Endothelial cell of umbilical vein (primary cell): ENCODE data around the gene BUB1B. TPM values are rescaled to one million over a fixed set of nuclear protein-coding genes. Genes with fewer than 3 reads are reported as not detected.

Experiments used
- BruUV-seq: library from RNA; stranded (reverse); fragments of 400-500 nt; replicated peaks from 2 replicates; lab custom pipeline; 2021; lab: Mats Ljungman, UMichigan
- CTCF ChIA-PET: fragments of 300-600, 350-600 bp; sonication (Branson Sonifier 250); formaldehyde crosslinking; loops from one replicate; lab custom pipeline; 2021; ENCODE audit warnings: antibody characterized with exemption, inconsistent platforms; lab: Charles Lee
- POLR2A ChIA-PET: fragments of 300-600, 350-600 bp; sonication (Branson Sonifier 250); formaldehyde crosslinking; loops from one replicate; lab custom pipeline; 2021; ENCODE audit warnings: antibody characterized with exemption, inconsistent platforms; lab: Charles Lee
- DNase-seq: peaks from one replicate; pipeline ENCODE4 v3.0.0-alpha.2; 2011; ENCODE audit warnings: low read depth, low spot score
- FAIRE-seq: peaks from 2 replicates; lab custom pipeline; 2011; peaks lifted over from hg19 to GRCh38; lab: Jason Lieb, UNC
- H2AFZ ChIP-seq: 2 replicates; pipeline ENCODE4 v1.6.0; 2012; ENCODE audit warnings: low read depth, low read length, control low read depth, inconsistent platforms
- H3K27ac ChIP-seq: 2 replicates; pipeline ENCODE4 v1.5.1; 2011; ENCODE audit warnings: low read depth, mild to moderate bottlenecking, control low read depth, low read length, moderate library complexity; ENCODE audit not compliant: insufficient read depth
- H3K27me3 ChIP-seq, 2 experiments: 2 replicates each; pipeline versions ENCODE4 v1.6.0 to v1.6.1; 2011; ENCODE audit warnings: low read length in 2 of 2, mixed read lengths in 1 of 2; ENCODE audit not compliant: control insufficient read depth in 2 of 2, insufficient read depth in 2 of 2
- H3K36me3 ChIP-seq, 2 experiments: 2 replicates in 1 of 2; 3 replicates in 1 of 2; pipeline ENCODE4 v1.5.1; 2011; ENCODE audit warnings: low read length in 2 of 2, mild to moderate bottlenecking in 1 of 2, moderate library complexity in 1 of 2; ENCODE audit not compliant: control insufficient read depth in 2 of 2, insufficient read depth in 2 of 2; ENCODE audit errors: extremely low read depth in 1 of 2
- H3K4me1 ChIP-seq: 3 replicates; pipeline ENCODE4 v1.5.1; 2011; ENCODE audit warnings: mild to moderate bottlenecking, low read length; ENCODE audit not compliant: control insufficient read depth, insufficient read depth; ENCODE audit errors: extremely low read depth
- H3K4me2 ChIP-seq: 2 replicates; pipeline ENCODE4 v1.6.1; 2011; ENCODE audit warnings: low read length, control low read depth, mixed read lengths; ENCODE audit not compliant: insufficient read depth
- H3K4me3 ChIP-seq, 3 experiments: fragments of 200-600 bp in 1 of 3; sonication (generic), shearing (Covaris generic) in 1 of 3; replicated peaks in 1 of 3; 2 replicates each; pipeline ENCODE4 v1.5.1; 2011 to 2016; ENCODE audit warnings: control low read depth in 3 of 3, low read length in 3 of 3, mild to moderate bottlenecking in 2 of 3, inconsistent platforms in 1 of 3, low read depth in 1 of 3, moderate library complexity in 1 of 3; ENCODE audit not compliant: insufficient read depth in 1 of 3
- H3K79me2 ChIP-seq: 2 replicates; pipeline ENCODE4 v1.6.0; 2012; ENCODE audit warnings: low read length, inconsistent platforms; ENCODE audit not compliant: control insufficient read depth, insufficient read depth
- H3K9ac ChIP-seq: replicated peaks from 2 replicates; pipeline ENCODE3; 2011; ENCODE audit warnings: low read length, control low read depth; ENCODE audit not compliant: insufficient read depth; ENCODE audit errors: extremely low read depth
- H3K9me1 ChIP-seq: replicated peaks from 3 replicates; pipeline ENCODE4 v1.6.0; 2011; ENCODE audit warnings: mild to moderate bottlenecking, low read length; ENCODE audit not compliant: control insufficient read depth, insufficient read depth; ENCODE audit errors: extremely low read depth
- H3K9me3 ChIP-seq: replicated peaks from 2 replicates; pipeline ENCODE4 v1.5.1; 2012; ENCODE audit warnings: low read length, inconsistent platforms; ENCODE audit not compliant: control insufficient read depth, insufficient read depth
- H4K20me1 ChIP-seq: replicated peaks from 2 replicates; pipeline ENCODE3; 2011; ENCODE audit warnings: mild to moderate bottlenecking, low read length; ENCODE audit not compliant: control insufficient read depth, insufficient read depth; ENCODE audit errors: extremely low read depth
- CTCF ChIP-seq, 2 donors: IDR thresholded peaks; 1 replicate in 1 of 2; 2 replicates in 1 of 2; pipeline ENCODE4 v1.5.1; 2011; ENCODE audit warnings: low read length in 2 of 2, mild to moderate bottlenecking in 2 of 2, moderate library complexity in 2 of 2, control low read depth in 1 of 2, inconsistent platforms in 1 of 2, low read depth in 1 of 2; ENCODE audit not compliant: insufficient read depth in 1 of 2; ENCODE audit errors: extremely low read depth in 1 of 2
- EZH2 ChIP-seq: IDR thresholded peaks from 2 replicates; pipeline ENCODE4 v1.6.1; 2012; ENCODE audit warnings: borderline replicate concordance, low read depth, mild to moderate bottlenecking, moderate library complexity, low read length, inconsistent platforms; ENCODE audit not compliant: severe bottlenecking
- FOS ChIP-seq: IDR thresholded peaks from 2 replicates; pipeline ENCODE4 v1.6.1; 2011; ENCODE audit warnings: mild to moderate bottlenecking, low read length, moderate library complexity, borderline replicate concordance; ENCODE audit not compliant: insufficient read depth
- GATA2 ChIP-seq: IDR thresholded peaks from 2 replicates; pipeline ENCODE4 v1.7.0; 2011; ENCODE audit warnings: low read depth, mild to moderate bottlenecking, moderate library complexity, mixed read lengths, low read length; ENCODE audit not compliant: insufficient read length, insufficient read depth
- JUN ChIP-seq: IDR thresholded peaks from 2 replicates; pipeline ENCODE4 v1.6.1; 2011; ENCODE audit warnings: borderline replicate concordance, low read depth; ENCODE audit not compliant: insufficient read length, insufficient read depth
- MAX ChIP-seq: IDR thresholded peaks from 2 replicates; pipeline ENCODE4 v1.6.1; 2011; ENCODE audit not compliant: insufficient read depth, insufficient read length
- MYC ChIP-seq: IDR thresholded peaks from one replicate; pipeline ENCODE4 v1.6.1; 2011; ENCODE audit warnings: mild to moderate bottlenecking, low read depth, low read length
- POLR2A ChIP-seq: IDR thresholded peaks from 2 replicates; pipeline ENCODE4 v1.6.1; 2012; ENCODE audit warnings: low read depth, mild to moderate bottlenecking, control low read depth, low read length
- POLR2AphosphoS5 ChIP-seq: IDR thresholded peaks from 2 replicates; pipeline ENCODE4 v1.6.1; 2012; ENCODE audit warnings: low read depth, mild to moderate bottlenecking, control low read depth, low read length, moderate library complexity; ENCODE audit not compliant: insufficient read depth
- dilution Hi-C: fragments of 300-500 bp; cut with MboI; formaldehyde crosslinking; loops from one replicate; pipeline ENCODE4 v1.15.0; 2019; ENCODE audit warnings: low sequenced_read_pairs; ENCODE audit not compliant: extremely low pct_ligation_motif_present
- intact Hi-C: fragments of 100-400 bp; cut with micrococcal nuclease; formaldehyde crosslinking; loops from one replicate; pipeline ENCODE4 v1.10.0; 2022
- polyA plus RNA-seq, 4 experiments: library from polyadenylated mRNA; depleted of rRNA in 3 of 4; stranded (reverse) in 3 of 4; unstranded in 1 of 4; fragments of >200 nt; gene quantifications; 2 replicates each; pipeline versions ENCODE4 v1.2.1 to v1.2.3, GENCODE V29; 2011 to 2012; ENCODE audit warnings: missing spikeins in 1 of 4
- total RNA-seq: library from RNA; stranded (reverse); gene quantifications from 2 replicates; pipeline ENCODE4 v1.2.3, GENCODE V29; 2021

Gene BUB1B
- total and polyA plus RNA-seq, 2 donors (not counting 3 experiments of a cell fraction or from before 2014, with no cell fraction given), result 12.2 to 69.8 TPM

- dilution Hi-C loops, result no loop called here
- no peak for FAIRE-seq
- BruUV-seq, result no TSS peak
- Histone ChIP-seq H3K4me3 (no peak overlapping the region), H2AFZ (peak overlapping the region; percentile 84), H4K20me1 (no peaks in the 10 kb centered on the region), H3K36me3 (no peaks in the 10 kb centered on the region), H3K27ac (no peak overlapping the region), H3K27me3 (peaks cover 3 to 7% of the 10 kb centered on the region in 2 experiments), H3K79me2 (peaks cover 41% of the 10 kb centered on the region), H3K9me3 (no peaks in the 10 kb centered on the region), H3K4me2 (no peak overlapping the region), H3K9ac (no peak overlapping the region), H3K9me1 (no peaks in the 10 kb centered on the region), H3K4me1 (peaks cover 15% of the 10 kb centered on the region)
- DNase-seq, result no peak
- no peak for TF ChIP-seq EZH2
- intact Hi-C loops, result no loop called here
- ChIA-PET POLR2A (no interaction called here), CTCF (no interaction called here)
Measured at GRCh38 chr15:40160021-40160420, 848 bp upstream of the BUB1B start.

- no TSS peak for BruUV-seq
- peak overlapping the region; percentile 24 for H3K27ac ChIP-seq
- no peaks in the 10 kb centered on the region for H3K36me3 ChIP-seq
- H3K79me2 ChIP-seq, result peaks cover 51% of the 10 kb centered on the region
- intact Hi-C loops, result loop anchor here (1.0 kb wide), 2 partner anchors 53 to 117 kb away; no protein-coding TSS in a partner anchor
- H3K9ac ChIP-seq, result peak overlapping the region; percentile 68
- DNase-seq (no peak), FAIRE-seq (peak; percentile 12)
- H3K9me3 ChIP-seq, result no peaks in the 10 kb centered on the region
- H3K9me1 ChIP-seq, result no peaks in the 10 kb centered on the region
- no peak for TF ChIP-seq POLR2AphosphoS5
- TF ChIP-seq JUN, result no peak
- TF ChIP-seq MAX, result no peak
- no peak for TF ChIP-seq POLR2A
- TF ChIP-seq GATA2, result no peak
- TF ChIP-seq FOS, result no peak
- TF ChIP-seq CTCF (IDR thresholded peaks at IDR 0.05; ENCODE audit: extremely low read depth in 1 of 2, insufficient read depth in 1 of 2, low read depth in 1 of 2, low read length in 2 of 2), result no peak
- no peak for TF ChIP-seq MYC
- no peak for TF ChIP-seq EZH2
- dilution Hi-C loops, result no loop called here
- peaks cover 0 to 1% of the 10 kb centered on the region in 2 experiments for H3K27me3 ChIP-seq
- POLR2A ChIA-PET, result no interaction called here
- H3K4me2 ChIP-seq, result peak overlapping the region; percentile 93
- H4K20me1 ChIP-seq, result no peaks in the 10 kb centered on the region
- peaks cover 15% of the 10 kb centered on the region for H3K4me1 ChIP-seq
- H3K4me3 ChIP-seq, result peak overlapping the region; percentile 67 to 92 (median 71)
- CTCF ChIA-PET, result interaction anchor here (0.9 to 1.9 kb wide), 10 partner anchors 13 to 125 kb away, joined by 3 to 14 read pairs (median 6); partner anchors contain the start of gene BMF
- peak overlapping the region; percentile 89 for H2AFZ ChIP-seq
Measured at GRCh38 chr15:40161693-40162391, 973 bp downstream of the BUB1B start.
